Activated T-helper 2 cell treated with anti-CD3 and anti-CD28 coated beads, Interferon-gamma antibody, Interleukin-2, Interleukin-4, amounts not matched to agents 10 μg/mL and 5 μg/mL and 100 μg/mL, durations not matched to agents 14 hours and 24 hours and 36 hours (primary cell): ENCODE data around the gene GPC5. TPM values are rescaled to one million over a fixed set of nuclear protein-coding genes. Genes with fewer than 3 reads are reported as not detected.

Experiments used
- DNase-seq: peaks from one replicate; pipeline ENCODE4 v3.0.0; 2021; ENCODE audit warnings: low spot score
- H3K27ac Mint-ChIP-seq: one replicate; pipeline ENCODE4 v1.8.0; 2021; ENCODE audit warnings: mixed read lengths
- H3K27me3 Mint-ChIP-seq: one replicate; pipeline ENCODE4 v1.8.0; 2021; ENCODE audit warnings: low read depth, mixed read lengths
- H3K36me3 Mint-ChIP-seq: one replicate; pipeline ENCODE4 v1.8.0; 2021; ENCODE audit warnings: low read depth, mixed read lengths
- H3K4me1 Mint-ChIP-seq: one replicate; pipeline ENCODE4 v1.8.0; 2021; ENCODE audit warnings: low read depth, mixed read lengths
- H3K4me3 Mint-ChIP-seq: one replicate; pipeline ENCODE4 v1.8.0; 2021; ENCODE audit warnings: low read depth, mild to moderate bottlenecking, moderate library complexity, mixed read lengths
- H3K9me3 Mint-ChIP-seq: one replicate; pipeline ENCODE4 v1.8.0; 2021; ENCODE audit warnings: mixed read lengths
- intact Hi-C: fragments of 100-400 bp; cut with micrococcal nuclease; formaldehyde crosslinking; loops from one replicate; pipeline ENCODE4 v1.15.1; 2023
- total RNA-seq: library from RNA; stranded (reverse); gene quantifications from 2 replicates; pipeline ENCODE4 v1.2.3, GENCODE V29; 2022

Gene GPC5
- total RNA-seq, 1 donor from 2014 or later, result 0.57 TPM

DNA sequence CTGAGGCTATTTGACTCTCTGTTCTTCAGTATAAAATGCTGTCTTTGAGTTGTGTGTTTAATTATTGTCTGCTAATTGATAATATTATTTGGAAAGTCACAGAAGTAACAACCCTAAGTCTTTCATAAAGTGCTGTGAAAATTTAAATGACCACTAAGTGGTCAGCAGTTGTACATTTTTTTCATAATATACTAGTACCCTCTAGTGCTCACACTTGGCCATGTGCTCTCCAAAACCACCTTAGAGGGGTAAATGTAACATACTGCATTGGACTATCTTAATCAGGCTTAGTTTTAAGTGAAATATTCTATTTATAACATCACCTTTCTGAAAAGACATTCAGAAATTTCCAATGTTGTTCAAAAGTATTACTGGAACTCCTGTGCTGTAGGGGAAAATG, 745.3 kb downstream of the GPC5 start:
- Mint-ChIP-seq H3K27ac (no peak overlapping the region), H3K9me3 (peaks cover 4% of the 10 kb centered on the region), H3K4me3 (no peak overlapping the region), H3K36me3 (no peaks in the 10 kb centered on the region), H3K27me3 (no peaks in the 10 kb centered on the region), H3K4me1 (no peaks in the 10 kb centered on the region)
- intact Hi-C loops, result no loop called here
- DNase-seq, result no peak

DNA sequence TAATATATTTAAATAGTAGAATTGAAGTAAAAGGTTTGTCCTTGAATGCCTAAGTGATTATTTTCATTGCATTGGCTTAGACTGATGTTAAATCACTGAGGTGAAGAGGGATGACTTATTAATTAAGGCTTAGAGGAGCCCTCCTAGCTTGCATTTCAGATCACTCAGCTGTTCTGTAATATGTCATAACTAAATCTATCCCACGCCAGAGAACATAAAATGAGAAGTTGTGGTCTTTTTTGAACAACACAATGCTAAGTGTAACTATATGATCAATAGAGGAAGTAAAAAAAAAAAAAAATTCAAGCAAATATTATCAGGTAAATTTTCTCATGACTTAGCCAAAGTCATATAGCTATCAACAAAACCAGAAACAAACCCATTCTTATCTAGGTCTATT, 752.2 kb downstream of the GPC5 start:
- Mint-ChIP-seq H3K4me1 (no peaks in the 10 kb centered on the region), H3K9me3 (no peaks in the 10 kb centered on the region), H3K36me3 (no peaks in the 10 kb centered on the region), H3K27me3 (no peaks in the 10 kb centered on the region), H3K27ac (no peak overlapping the region), H3K4me3 (no peak overlapping the region)
- intact Hi-C loops, result no loop called here
- DNase-seq, result no peak

DNA sequence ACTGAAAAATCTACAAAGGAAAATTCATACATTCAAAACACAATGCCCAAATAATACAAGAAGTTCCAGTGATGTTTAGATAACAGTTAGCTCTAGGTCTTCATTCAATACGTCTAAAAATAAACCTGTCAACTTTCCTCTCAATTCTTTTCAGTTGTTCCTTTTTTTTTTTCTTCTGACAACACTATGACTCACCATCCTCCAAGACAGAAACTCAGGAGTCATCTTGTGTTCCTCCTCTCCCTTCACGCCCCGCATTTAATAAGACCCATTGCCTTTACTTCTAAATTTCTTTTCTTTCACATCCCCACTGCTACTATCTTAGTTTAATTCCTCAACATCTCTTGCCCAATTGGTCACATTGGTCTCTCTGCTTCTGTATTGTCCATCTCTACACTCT, 759.9 kb downstream of the GPC5 start:
- Mint-ChIP-seq H3K27ac (no peak overlapping the region), H3K36me3 (no peaks in the 10 kb centered on the region), H3K4me1 (no peaks in the 10 kb centered on the region), H3K4me3 (no peak overlapping the region), H3K27me3 (no peaks in the 10 kb centered on the region), H3K9me3 (no peaks in the 10 kb centered on the region)
- DNase-seq, result no peak
- intact Hi-C loops, result no loop called here

DNA sequence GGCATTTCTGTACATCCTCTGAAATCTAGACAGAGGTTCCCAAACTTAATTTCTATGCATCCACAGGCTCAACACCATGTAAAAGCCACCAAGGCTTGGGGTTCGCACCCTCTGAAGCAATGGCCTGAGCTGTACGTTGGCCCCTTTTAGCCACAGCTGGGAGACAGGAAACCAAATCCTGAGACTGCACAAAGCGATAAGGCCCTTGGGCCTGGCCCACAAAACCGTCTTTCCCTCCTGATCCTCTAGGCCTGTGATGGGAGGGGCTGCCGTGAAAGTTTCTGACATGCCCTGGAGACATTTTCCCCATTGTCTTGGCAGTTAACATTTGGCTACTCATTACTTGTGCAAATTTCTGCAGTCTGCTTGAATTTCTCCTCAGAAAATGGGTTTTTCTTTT, 766.4 kb downstream of the GPC5 start:
- intact Hi-C loops, result no loop called here
- Mint-ChIP-seq H3K4me1 (no peaks in the 10 kb centered on the region), H3K27ac (no peak overlapping the region), H3K9me3 (no peaks in the 10 kb centered on the region), H3K27me3 (no peaks in the 10 kb centered on the region), H3K4me3 (no peak overlapping the region), H3K36me3 (no peaks in the 10 kb centered on the region)
- DNase-seq, result no peak

DNA sequence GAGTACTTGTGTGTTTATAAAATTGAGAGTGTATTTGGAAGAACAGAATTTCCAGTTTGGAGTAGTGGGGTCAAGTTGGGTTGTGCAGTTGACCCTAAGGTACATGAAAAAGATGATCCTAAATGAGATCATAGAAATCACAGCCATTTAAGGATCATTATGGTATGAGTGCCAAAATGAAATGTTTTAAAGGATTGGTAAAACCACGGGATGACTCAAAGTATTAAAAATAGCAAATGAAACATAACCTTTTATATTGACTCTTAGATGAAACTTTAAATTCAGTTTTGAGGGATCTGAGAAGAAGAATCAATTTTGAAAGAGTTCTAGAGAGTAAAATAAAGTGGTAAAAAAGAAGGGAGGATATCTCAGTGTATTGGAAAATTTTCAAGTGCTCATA, 773.8 kb downstream of the GPC5 start:
- Mint-ChIP-seq H3K9me3 (no peaks in the 10 kb centered on the region), H3K27me3 (no peaks in the 10 kb centered on the region), H3K36me3 (no peaks in the 10 kb centered on the region), H3K4me3 (no peak overlapping the region), H3K27ac (no peak overlapping the region), H3K4me1 (no peaks in the 10 kb centered on the region)
- no peak for DNase-seq
- intact Hi-C loops, result no loop called here

DNA sequence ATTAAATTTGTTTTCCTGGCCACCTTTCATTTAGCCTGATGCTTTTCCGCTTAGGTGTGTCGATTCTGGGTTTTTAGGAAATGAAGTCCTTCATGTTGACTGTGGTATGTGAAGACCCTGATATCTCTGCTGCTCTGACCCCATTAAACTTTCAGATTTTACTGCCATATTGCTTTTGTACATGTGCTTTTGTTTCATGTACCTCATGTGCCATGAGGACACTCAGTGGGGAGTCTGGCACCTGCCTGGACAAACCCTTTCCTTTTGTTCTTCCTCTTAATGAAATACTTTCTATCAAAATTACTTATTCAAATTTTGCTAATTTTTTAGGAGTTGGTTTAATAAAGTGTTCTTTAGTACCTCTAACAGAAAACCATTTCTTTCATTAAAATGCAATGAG, 774.8 kb downstream of the GPC5 start:
- Mint-ChIP-seq H3K27me3 (no peaks in the 10 kb centered on the region), H3K4me1 (no peaks in the 10 kb centered on the region), H3K9me3 (no peaks in the 10 kb centered on the region), H3K27ac (no peak overlapping the region), H3K4me3 (no peak overlapping the region), H3K36me3 (no peaks in the 10 kb centered on the region)
- DNase-seq, result no peak
- intact Hi-C loops, result no loop called here

DNA sequence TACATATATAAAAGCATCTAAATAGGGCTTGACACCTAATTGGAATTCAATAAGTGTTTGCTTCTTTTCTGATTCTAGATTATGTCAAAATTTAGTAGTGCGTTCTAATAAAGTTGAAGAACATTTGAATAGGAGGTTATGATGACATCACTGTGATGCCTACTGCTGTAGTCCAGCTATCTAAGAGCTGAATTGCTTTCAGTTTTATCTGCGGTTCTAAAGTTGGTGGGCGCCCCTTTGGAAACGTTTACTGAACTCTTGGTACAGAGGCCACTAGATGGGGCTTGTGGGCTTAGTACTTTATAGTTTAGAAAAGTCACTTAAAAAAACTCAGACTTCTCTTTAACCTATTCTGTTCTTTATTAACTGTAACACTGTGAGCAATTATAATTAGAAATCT, 776.9 kb downstream of the GPC5 start:
- Mint-ChIP-seq H3K36me3 (no peaks in the 10 kb centered on the region), H3K4me3 (no peak overlapping the region), H3K27ac (no peak overlapping the region), H3K4me1 (no peaks in the 10 kb centered on the region), H3K9me3 (no peaks in the 10 kb centered on the region), H3K27me3 (no peaks in the 10 kb centered on the region)
- intact Hi-C loops, result no loop called here
- no peak for DNase-seq

DNA sequence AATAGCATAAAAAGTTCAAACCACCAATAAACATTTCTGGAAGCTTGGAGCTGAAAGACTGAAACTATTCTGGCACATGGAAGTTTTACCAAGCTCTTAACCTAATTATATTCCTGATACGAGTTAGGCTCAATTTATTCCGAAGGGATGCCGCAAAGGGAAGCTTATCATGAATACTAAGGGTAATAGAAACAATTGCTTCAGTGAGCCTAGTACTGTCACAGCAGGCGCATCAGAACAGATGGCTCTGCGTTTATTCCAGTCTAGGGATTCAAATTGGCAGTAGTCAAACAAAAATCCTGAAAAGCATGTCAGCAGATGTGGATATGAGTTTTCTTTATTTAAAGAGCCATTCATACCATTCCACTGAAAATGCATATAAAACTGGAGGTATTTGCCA, 779.5 kb downstream of the GPC5 start:
- Mint-ChIP-seq H3K9me3 (no peaks in the 10 kb centered on the region), H3K4me1 (no peaks in the 10 kb centered on the region), H3K27me3 (no peaks in the 10 kb centered on the region)

DNA sequence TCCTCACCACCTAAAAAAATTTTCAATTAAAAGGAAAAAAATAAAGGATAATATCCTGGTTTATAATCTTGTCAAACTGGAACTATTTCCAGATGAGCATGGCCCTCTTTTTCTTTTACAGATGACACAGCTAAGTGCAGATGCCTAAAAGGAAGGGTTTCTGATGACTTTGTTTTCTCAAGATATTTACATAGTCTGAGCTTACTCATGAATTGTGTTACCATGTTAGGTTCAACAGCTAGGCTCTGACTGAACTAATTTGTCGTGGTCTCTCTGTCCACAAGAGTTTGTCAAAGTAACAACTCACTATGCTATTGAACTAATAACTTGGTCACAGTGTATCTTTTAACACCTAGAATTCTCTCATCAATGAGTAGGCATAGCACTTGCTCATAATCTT, 780.8 kb downstream of the GPC5 start:
- no peaks in the 10 kb centered on the region for H3K9me3 Mint-ChIP-seq
- no peak overlapping the region for H3K27ac Mint-ChIP-seq
- no peak overlapping the region for H3K4me3 Mint-ChIP-seq
- no peak for DNase-seq
- H3K27me3 Mint-ChIP-seq, result no peaks in the 10 kb centered on the region
- no peaks in the 10 kb centered on the region for H3K36me3 Mint-ChIP-seq
- no peaks in the 10 kb centered on the region for H3K4me1 Mint-ChIP-seq
- intact Hi-C loops, result no loop called here

More for the DNA sequence above, 779.5 kb downstream of the GPC5 start:
- Mint-ChIP-seq H3K36me3 (no peaks in the 10 kb centered on the region), H3K27ac (no peak overlapping the region), H3K4me3 (no peak overlapping the region)
- intact Hi-C loops, result no loop called here
- no peak for DNase-seq

DNA sequence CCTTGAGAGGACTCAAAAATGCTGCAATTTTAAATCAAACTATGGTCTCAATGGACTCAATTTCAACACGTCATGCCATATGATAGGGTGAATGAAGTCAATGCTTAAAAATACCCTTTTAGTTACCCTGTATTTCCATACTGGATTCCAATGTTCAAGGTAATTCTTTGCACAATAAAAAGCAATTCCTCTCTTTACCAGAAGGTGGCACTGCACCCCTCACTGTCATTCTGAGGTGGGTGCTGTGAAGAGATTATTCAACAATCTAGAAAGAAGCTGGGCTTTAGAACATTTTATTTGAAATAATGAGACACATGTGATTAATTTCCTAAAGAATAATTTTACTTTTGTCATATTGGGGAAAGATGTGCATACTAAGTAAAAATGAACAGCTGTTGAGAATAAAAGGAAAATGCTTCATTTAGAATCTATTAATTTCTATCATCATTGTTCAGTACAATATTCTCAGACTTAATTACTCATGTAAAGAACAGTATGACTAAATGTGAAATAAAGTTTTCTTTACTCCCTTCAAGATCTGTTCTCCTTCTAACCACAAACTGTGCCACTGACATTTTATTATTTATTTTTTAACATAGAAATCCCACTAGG, 789.1 kb downstream of the GPC5 start:
- DNase-seq, result no peak

DNA sequence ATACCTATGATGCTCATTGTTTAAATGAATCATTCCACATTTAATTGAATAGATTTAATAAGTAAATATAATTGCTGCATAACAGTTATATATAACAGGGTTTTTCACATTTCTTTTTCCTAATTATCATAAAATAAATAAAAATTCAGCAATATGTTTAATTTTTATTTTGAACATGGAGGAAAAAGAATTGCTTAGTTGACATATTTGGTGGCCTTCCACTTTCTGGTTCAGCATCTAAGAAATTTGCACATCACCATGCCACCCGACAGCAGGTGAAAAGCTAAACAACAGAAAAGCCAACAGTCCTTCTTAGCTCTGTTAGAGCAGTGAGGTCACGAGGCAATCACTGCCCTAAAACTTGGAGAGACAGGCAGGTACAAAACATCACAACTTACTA, 790.2 kb downstream of the GPC5 start:
- H3K9me3 Mint-ChIP-seq, result no peaks in the 10 kb centered on the region
- H3K36me3 Mint-ChIP-seq, result no peaks in the 10 kb centered on the region
- no peaks in the 10 kb centered on the region for H3K4me1 Mint-ChIP-seq
- intact Hi-C loops, result no loop called here
- no peak overlapping the region for H3K4me3 Mint-ChIP-seq
- no peaks in the 10 kb centered on the region for H3K27me3 Mint-ChIP-seq
- no peak overlapping the region for H3K27ac Mint-ChIP-seq
- no peak for DNase-seq

More for the DNA sequence above, 789.1 kb downstream of the GPC5 start:
- intact Hi-C loops, result no loop called here
- H3K9me3 Mint-ChIP-seq, result no peaks in the 10 kb centered on the region
- H3K36me3 Mint-ChIP-seq, result no peaks in the 10 kb centered on the region
- H3K27ac Mint-ChIP-seq, result no peak overlapping the region
- H3K4me1 Mint-ChIP-seq, result no peaks in the 10 kb centered on the region
- no peak overlapping the region for H3K4me3 Mint-ChIP-seq
- H3K27me3 Mint-ChIP-seq, result no peaks in the 10 kb centered on the region

DNA sequence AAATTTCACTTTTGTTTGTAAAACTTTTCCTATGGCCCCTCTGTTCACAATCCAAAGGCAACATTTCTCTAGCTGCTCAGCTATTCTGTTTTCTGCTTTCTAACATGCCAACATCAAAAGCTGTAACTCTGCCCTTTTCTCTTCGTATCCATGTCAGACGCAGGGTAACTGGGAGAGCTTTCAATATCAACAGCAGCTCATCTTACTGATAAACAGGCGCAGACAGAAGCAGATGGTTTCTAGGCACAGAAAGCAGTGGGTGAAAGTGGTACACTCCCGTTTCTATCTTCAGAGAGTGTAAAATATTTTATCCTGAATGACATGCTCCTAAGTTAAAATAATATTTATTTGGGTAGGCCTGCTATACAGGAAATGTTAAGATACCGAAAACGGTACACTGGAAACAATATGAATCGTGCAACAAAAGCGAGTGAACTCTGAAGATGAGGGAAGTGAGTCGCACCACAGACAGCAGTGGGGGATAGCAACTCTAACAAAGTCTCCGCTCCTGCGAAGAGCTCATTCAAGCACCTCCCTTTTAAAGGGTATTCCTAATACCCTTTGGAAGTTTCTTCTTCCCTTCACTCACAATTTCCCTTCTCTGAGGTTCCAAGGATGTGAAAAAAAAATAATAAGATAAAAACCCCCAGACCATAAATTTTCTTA, 798.3 kb downstream of the GPC5 start:
- no peak for DNase-seq
- Mint-ChIP-seq H3K27me3 (no peaks in the 10 kb centered on the region), H3K4me3 (no peak overlapping the region), H3K9me3 (no peaks in the 10 kb centered on the region), H3K27ac (no peak overlapping the region), H3K4me1 (no peaks in the 10 kb centered on the region), H3K36me3 (no peaks in the 10 kb centered on the region)
- intact Hi-C loops, result no loop called here

DNA sequence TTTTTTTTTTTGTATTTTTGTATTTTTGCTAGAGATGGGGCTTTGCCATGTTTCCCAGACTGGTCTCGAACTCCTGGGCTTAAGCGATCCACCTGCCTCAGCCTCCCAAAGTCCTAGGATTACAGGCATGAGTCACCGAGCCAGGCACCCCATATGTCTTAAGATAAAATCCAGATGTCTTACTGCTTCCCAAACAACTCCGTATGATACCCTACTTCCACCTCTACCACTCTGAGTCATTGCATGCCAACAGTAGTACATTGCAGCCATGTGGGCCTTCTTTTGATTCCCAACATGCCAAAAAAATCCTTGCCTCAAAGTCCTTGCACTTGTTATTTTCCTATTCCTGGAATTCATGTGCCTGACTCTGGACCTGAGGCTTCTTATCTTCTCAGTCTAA, 799.2 kb downstream of the GPC5 start:
- no peak for DNase-seq
- Mint-ChIP-seq H3K36me3 (no peaks in the 10 kb centered on the region), H3K4me3 (no peak overlapping the region), H3K4me1 (no peaks in the 10 kb centered on the region), H3K27me3 (no peaks in the 10 kb centered on the region), H3K9me3 (no peaks in the 10 kb centered on the region), H3K27ac (no peak overlapping the region)
- intact Hi-C loops, result no loop called here

DNA sequence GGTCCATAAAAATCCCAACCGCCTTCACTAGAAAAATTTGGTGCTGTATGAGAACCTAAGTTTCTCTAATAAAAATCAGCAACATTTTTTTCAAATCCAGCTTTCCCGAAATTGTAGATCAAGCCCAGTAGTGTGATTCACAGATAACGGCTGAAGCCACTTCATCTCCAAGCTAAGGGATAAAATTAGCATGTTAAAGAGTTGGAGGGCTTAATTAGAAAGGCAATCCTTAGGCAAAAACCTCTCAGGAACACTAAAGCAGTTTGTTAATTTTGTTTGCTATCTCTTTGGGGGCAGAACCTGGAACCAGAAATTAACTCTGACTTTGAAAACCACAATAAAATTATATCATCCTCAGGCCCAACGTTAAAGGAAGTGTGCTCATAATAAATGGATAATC, 820.2 kb downstream of the GPC5 start:
- H3K27me3 Mint-ChIP-seq, result no peaks in the 10 kb centered on the region
- intact Hi-C loops, result no loop called here
- H3K27ac Mint-ChIP-seq, result no peak overlapping the region
- no peak overlapping the region for H3K4me3 Mint-ChIP-seq
- peaks cover 3% of the 10 kb centered on the region for H3K9me3 Mint-ChIP-seq
- no peaks in the 10 kb centered on the region for H3K4me1 Mint-ChIP-seq
- H3K36me3 Mint-ChIP-seq, result no peaks in the 10 kb centered on the region
- DNase-seq, result no peak
